HepG2 (cell line): ENCODE data around the gene TACC3. TPM values are rescaled to one million over a fixed set of nuclear protein-coding genes. Genes with fewer than 3 reads are reported as not detected.

ENCODE experiments used
- CBX2 ChIP-seq, 2 experiments: fragments of 200-600 bp in 1 of 2; sonication (generic); formaldehyde crosslinking in 1 of 2; IDR thresholded peaks; 2 replicates each; pipeline versions ENCODE4 v1.7.0 to v1.8.1; 2018 to 2022; ENCODE audit warnings: low read depth in 2 of 2, low read length in 1 of 2, mild to moderate bottlenecking in 1 of 2, missing genetic modification reagents in 1 of 2
- EED ChIP-seq: sonication (generic); formaldehyde crosslinking; IDR thresholded peaks from 2 replicates; pipeline ENCODE4 v1.5.0; 2020; ENCODE audit warnings: mild to moderate bottlenecking, missing genetic modification reagents
- ETV6 ChIP-seq: sonication (generic); formaldehyde crosslinking; conservative IDR thresholded peaks from 2 replicates; pipeline ENCODE4 v1.4.0; 2020; ENCODE audit warnings: missing genetic modification reagents
- GATAD2A ChIP-seq: IDR thresholded peaks from 2 replicates; pipeline ENCODE4 v1.6.1; 2016
- HDAC2 ChIP-seq: sonication (generic); formaldehyde crosslinking; IDR thresholded peaks from 2 replicates; pipeline ENCODE4 v1.4.0; 2020; ENCODE audit warnings: missing genetic modification reagents
- HIVEP1 ChIP-seq: sonication (generic); formaldehyde crosslinking; IDR thresholded peaks from 2 replicates; pipeline ENCODE4 v1.4.0; 2020; ENCODE audit warnings: mild to moderate bottlenecking, missing genetic modification reagents
- HNF4G ChIP-seq, 2 experiments: sonication (generic) in 1 of 2; formaldehyde crosslinking in 1 of 2; IDR thresholded peaks; 2 replicates each; pipeline versions ENCODE4 v1.4.0 to v1.6.1; 2011 to 2020; ENCODE audit warnings: borderline replicate concordance in 2 of 2, low read depth in 2 of 2, mild to moderate bottlenecking in 2 of 2, low read length in 1 of 2, missing genetic modification reagents in 1 of 2, moderate library complexity in 1 of 2
- MEIS2 ChIP-seq: sonication (generic); formaldehyde crosslinking; IDR thresholded peaks from 2 replicates; pipeline ENCODE4 v1.9.0; 2021; ENCODE audit warnings: mild to moderate bottlenecking, missing genetic modification reagents
- NCOA2 ChIP-seq: sonication (generic); formaldehyde crosslinking; IDR thresholded peaks from 2 replicates; pipeline ENCODE4 v1.8.0; 2022; ENCODE audit warnings: inconsistent platforms
- NFE2L2 ChIP-seq: fragments of 150-350 bp; IDR thresholded peaks from 2 replicates; pipeline ENCODE4 v1.6.1; 2014; ENCODE audit warnings: low read length
- NKX3-1 ChIP-seq: sonication (generic); formaldehyde crosslinking; IDR thresholded peaks from 2 replicates; pipeline ENCODE4 v1.5.0; 2020; ENCODE audit warnings: missing genetic modification reagents
- NR3C1 ChIP-seq: sonication (generic); formaldehyde crosslinking; IDR thresholded peaks from 2 replicates; pipeline ENCODE4 v1.4.0; 2020; ENCODE audit warnings: missing genetic modification reagents
- PHB2 ChIP-seq: fragments of 450-650 bp; IDR thresholded peaks from 2 replicates; pipeline ENCODE4 v1.6.1; 2018; ENCODE audit not compliant: partially characterized antibody
- PLRG1 ChIP-seq: fragments of 450-650 bp; conservative IDR thresholded peaks from 2 replicates; pipeline ENCODE4 v1.6.1; 2016
- SRSF1 ChIP-seq: fragments of 200-400 bp; formaldehyde crosslinking; optimal IDR thresholded peaks from 2 replicates; pipeline ENCODE3; 2017; ENCODE audit warnings: mild to moderate bottlenecking, low read depth, low read length, moderate library complexity
- TEAD3 ChIP-seq: optimal IDR thresholded peaks from 2 replicates; pipeline ENCODE3; 2016; ENCODE audit warnings: borderline replicate concordance
- ZC3H13 ChIP-seq: sonication (generic); formaldehyde crosslinking; IDR thresholded peaks from 2 replicates; pipeline ENCODE4 v1.8.1; 2023; ENCODE audit warnings: mild to moderate bottlenecking, missing genetic modification reagents, moderate library complexity
- ZFP36 ChIP-seq: fragments of 150-350 bp; IDR thresholded peaks from 2 replicates; pipeline ENCODE4 v1.6.1; 2018; ENCODE audit warnings: borderline replicate concordance, low read length, low read depth; ENCODE audit not compliant: partially characterized antibody
- ZMYM3 ChIP-seq: sonication (generic); formaldehyde crosslinking; IDR thresholded peaks from 2 replicates; pipeline ENCODE4 v1.5.1; 2020; ENCODE audit warnings: mild to moderate bottlenecking, missing genetic modification reagents
- ZMYM4 ChIP-seq: sonication (generic); formaldehyde crosslinking; IDR thresholded peaks from 2 replicates; pipeline ENCODE4 v1.8.1; 2023; ENCODE audit warnings: mild to moderate bottlenecking, missing genetic modification reagents
- ZNF234 ChIP-seq: sonication (generic); formaldehyde crosslinking; conservative IDR thresholded peaks from 2 replicates; pipeline ENCODE4 v1.5.1; 2020; ENCODE audit warnings: mild to moderate bottlenecking, missing genetic modification reagents
- ZNF354B ChIP-seq: sonication (generic); formaldehyde crosslinking; IDR thresholded peaks from 2 replicates; pipeline ENCODE4 v1.8.0; 2022; ENCODE audit warnings: mild to moderate bottlenecking, missing genetic modification reagents
- ZNF556 ChIP-seq: sonication (generic); formaldehyde crosslinking; IDR thresholded peaks from 2 replicates; pipeline ENCODE4 v1.4.0; 2020; ENCODE audit warnings: mild to moderate bottlenecking, missing genetic modification reagents, borderline replicate concordance
- ZNF615 ChIP-seq: sonication (generic); formaldehyde crosslinking; IDR thresholded peaks from 2 replicates; pipeline ENCODE4 v1.5.0; 2020; ENCODE audit warnings: mild to moderate bottlenecking, missing genetic modification reagents, borderline replicate concordance
- ZNF652 ChIP-seq: IDR thresholded peaks from 2 replicates; pipeline ENCODE4 v1.6.1; 2016; ENCODE audit warnings: low read depth, borderline replicate concordance
- ZNF891 ChIP-seq: sonication (generic); formaldehyde crosslinking; IDR thresholded peaks from 2 replicates; pipeline ENCODE4 v1.5.0; 2020; ENCODE audit warnings: mild to moderate bottlenecking, missing genetic modification reagents
- polyA plus RNA-seq, 8 experiments: library from polyadenylated mRNA; depleted of rRNA in 3 of 8; stranded (reverse) in 7 of 8; unstranded in 1 of 8; fragments of >200 nt; fragmentation: Illumina TruSeq in 4 of 8; extraction: Trizol in 4 of 8; gene quantifications; 2 replicates each; pipeline versions ENCODE4 v1.2.1 to v1.2.3, GENCODE V29; 2011 to 2016; ENCODE audit warnings: low read depth in 4 of 8, missing spikeins in 1 of 8, mixed read lengths in 1 of 8; ENCODE audit not compliant: insufficient read depth in 1 of 8
- total RNA-seq, 5 experiments: library from RNA; depleted of rRNA; stranded (reverse); fragments of >200 nt; fragmentation: Illumina TruSeq; extraction: Trizol; gene quantifications; 2 replicates each; pipeline ENCODE4 v1.2.3, GENCODE V29; 2016; ENCODE audit warnings: low read depth in 1 of 5
- TF ChIP-seq, protein P1 (sequence below): conservative IDR thresholded peaks from 2 replicates; pipeline ENCODE4 v1.6.1; 2018; ENCODE audit warnings: missing genetic modification reagents
- TF ChIP-seq, protein P2 (sequence below): sonication (generic); formaldehyde crosslinking; IDR thresholded peaks from 2 replicates; pipeline ENCODE4 v1.9.0; 2022; ENCODE audit warnings: missing genetic modification reagents, mild to moderate bottlenecking, borderline replicate concordance
- TF ChIP-seq, protein P3 (sequence below): sonication (generic); formaldehyde crosslinking; IDR thresholded peaks from 2 replicates; pipeline ENCODE4 v1.8.1; 2023; ENCODE audit warnings: mild to moderate bottlenecking, missing genetic modification reagents

The TACC3 gene
- total and polyA plus RNA-seq, 2 of the 13 experiments (the other 11 are each of a cell fraction or from before 2014, with no cell fraction given): 20.3 to 21.2 TPM

DNA sequence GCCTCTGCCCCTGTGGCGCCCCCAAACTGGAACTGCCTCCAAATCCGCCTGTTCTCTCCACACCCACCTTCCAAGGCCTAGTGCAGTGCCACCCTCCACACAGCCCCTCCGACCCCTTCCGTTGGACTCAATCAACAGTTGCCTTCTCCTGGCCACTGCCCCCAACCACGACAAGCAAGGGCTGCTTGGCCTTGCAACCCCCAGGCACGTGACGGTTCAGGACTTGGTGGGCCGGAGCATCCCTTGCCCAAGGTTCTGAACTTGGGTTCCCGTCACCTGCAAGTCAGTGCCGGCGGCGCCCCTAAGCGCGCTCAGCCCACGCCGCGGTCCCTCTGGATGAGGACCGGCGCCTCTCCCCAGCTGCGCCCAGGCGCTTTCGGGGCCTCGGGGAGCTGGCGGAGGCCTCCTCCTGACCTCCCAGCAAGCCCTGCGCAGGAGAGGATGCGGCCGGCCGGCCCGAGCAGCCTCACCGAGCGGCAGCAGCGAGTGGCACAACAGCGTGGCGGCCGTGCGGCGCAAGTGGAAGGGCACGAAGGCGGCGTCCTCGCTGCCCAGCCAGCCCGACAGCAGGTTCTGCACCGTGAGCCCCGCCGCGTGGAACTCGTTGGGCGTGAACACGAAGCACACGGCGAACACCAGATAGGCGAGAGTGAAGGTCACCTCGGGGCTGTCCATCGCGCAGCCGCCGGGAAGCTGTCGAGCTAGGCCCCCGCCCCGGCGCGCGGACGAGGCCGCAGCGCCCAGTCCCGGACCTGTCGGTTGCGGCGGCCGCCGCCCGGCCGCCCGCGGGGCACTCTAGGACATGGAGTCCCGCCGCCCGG, 948 bp upstream of the TACC3 start (continued):
- TF ChIP-seq CBX2 (IDR thresholded peaks at IDR 0.05; ENCODE audit: low read depth, low read length) (no peak), CBX2 (CRISPR knock-in tag; IDR thresholded peaks at IDR 0.05; ENCODE audit: low read depth) (no peak), ZNF556 (0 out of 2 replicates have a peak, but pooled peaks have one; percentile 37), NCOA2 (no peak), PLRG1 (no peak), NFE2L2 (no peak), NKX3-1 (no peak), ZMYM3 (no peak), NR3C1 (no peak), ZC3H13 (CRISPR knock-in tag) (peak; percentile 98), HNF4G (IDR thresholded peaks at IDR 0.05; ENCODE audit: borderline replicate concordance, low read depth, low read length) (no peak), HNF4G (CRISPR knock-in tag; IDR thresholded peaks at IDR 0.05; ENCODE audit: borderline replicate concordance, low read depth) (no peak; the same call in 1 of the 2 replicates), HDAC2 (CRISPR knock-in tag) (no peak), ETV6 (CRISPR knock-in tag) (no peak; the same call in 1 of the 2 replicates), SRSF1 (no peak), ZNF354B (CRISPR knock-in tag) (no peak), ZFP36 (no peak), TEAD3 (CRISPR knock-in tag) (no peak), MEIS2 (no peak; the same call in 1 of the 2 replicates), PHB2 (no peak), ZNF234 (CRISPR knock-in tag) (no peak), HIVEP1 (CRISPR knock-in tag) (peak; percentile 68; the same call in 1 of the 2 replicates), EED (CRISPR knock-in tag) (no peak), ZNF891 (CRISPR knock-in tag) (0 out of 2 replicates have a peak, but pooled peaks have one; percentile 51), ZNF652 (no peak), GATAD2A (CRISPR knock-in tag) (no peak), ZMYM4 (CRISPR knock-in tag) (no peak), ZNF615 (CRISPR knock-in tag) (no peak)
- TF ChIP-seq, protein P1, sequence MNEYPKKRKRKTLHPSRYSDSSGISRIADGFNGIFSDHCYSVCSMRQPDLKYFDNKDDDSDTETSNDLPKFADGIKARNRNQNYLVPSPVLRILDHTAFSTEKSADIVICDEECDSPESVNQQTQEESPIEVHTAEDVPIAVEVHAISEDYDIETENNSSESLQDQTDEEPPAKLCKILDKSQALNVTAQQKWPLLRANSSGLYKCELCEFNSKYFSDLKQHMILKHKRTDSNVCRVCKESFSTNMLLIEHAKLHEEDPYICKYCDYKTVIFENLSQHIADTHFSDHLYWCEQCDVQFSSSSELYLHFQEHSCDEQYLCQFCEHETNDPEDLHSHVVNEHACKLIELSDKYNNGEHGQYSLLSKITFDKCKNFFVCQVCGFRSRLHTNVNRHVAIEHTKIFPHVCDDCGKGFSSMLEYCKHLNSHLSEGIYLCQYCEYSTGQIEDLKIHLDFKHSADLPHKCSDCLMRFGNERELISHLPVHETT: no peak
- TF ChIP-seq, protein P2, sequence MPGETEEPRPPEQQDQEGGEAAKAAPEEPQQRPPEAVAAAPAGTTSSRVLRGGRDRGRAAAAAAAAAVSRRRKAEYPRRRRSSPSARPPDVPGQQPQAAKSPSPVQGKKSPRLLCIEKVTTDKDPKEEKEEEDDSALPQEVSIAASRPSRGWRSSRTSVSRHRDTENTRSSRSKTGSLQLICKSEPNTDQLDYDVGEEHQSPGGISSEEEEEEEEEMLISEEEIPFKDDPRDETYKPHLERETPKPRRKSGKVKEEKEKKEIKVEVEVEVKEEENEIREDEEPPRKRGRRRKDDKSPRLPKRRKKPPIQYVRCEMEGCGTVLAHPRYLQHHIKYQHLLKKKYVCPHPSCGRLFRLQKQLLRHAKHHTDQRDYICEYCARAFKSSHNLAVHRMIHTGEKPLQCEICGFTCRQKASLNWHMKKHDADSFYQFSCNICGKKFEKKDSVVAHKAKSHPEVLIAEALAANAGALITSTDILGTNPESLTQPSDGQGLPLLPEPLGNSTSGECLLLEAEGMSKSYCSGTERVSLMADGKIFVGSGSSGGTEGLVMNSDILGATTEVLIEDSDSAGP: peak; percentile 61; the same call in 1 of the 2 replicates
- TF ChIP-seq, protein P3, sequence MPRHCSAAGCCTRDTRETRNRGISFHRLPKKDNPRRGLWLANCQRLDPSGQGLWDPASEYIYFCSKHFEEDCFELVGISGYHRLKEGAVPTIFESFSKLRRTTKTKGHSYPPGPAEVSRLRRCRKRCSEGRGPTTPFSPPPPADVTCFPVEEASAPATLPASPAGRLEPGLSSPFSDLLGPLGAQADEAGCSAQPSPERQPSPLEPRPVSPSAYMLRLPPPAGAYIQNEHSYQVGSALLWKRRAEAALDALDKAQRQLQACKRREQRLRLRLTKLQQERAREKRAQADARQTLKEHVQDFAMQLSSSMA (CRISPR knock-in tag): no peak; the same call in 1 of the 2 replicates
